ENCODE results near the gene SPAG6.

DNA sequence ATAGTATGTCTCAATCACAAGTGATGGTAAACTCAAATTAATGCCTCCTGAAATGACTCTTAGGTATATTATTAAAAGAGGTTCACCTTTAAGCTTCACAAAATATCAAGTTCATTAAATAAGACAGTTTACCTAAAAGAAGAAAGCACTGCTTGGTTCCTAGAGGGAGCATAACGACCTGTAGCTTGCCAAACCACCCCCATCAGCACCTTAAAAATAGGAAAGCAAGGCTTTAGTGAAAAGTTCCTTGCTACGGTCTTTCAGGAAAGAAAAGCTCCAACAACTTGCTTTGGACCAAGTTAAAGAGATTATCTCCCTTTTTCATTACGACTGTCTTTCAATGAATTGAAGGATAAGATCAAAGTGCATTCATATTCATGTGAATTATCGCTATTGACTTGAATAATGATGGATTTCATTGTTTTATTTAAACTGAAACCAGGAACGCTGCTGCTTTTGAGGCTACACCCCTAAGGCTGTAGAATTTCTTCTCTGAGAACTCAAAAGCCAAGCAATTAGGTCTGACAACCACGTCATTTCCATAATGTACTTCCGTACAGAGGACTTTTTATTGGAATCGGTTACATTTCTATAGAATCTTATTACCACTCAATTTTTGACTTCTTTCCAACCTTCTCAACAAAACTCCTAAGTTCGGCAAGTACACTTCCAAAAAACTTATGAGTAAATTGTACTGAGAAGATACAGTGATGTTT is 7.0 kb upstream of the SPAG6 start:
- no peak for TF ChIP-seq POLR2AphosphoS5 (IDR thresholded peaks at IDR 0.05; ENCODE audit: low read depth, low read length)
- no peak for TF ChIP-seq POLR2A (IDR thresholded peaks at IDR 0.05; ENCODE audit: low read depth, low read length)
- TF ChIP-seq TAF1 (IDR thresholded peaks at IDR 0.05; ENCODE audit: borderline replicate concordance, low read depth, low read length): no peak
